Activated CD8-positive, alpha-beta memory T cell treated with anti-CD3 and anti-CD28 coated beads for 36 hours (primary cell): ENCODE measurements around the gene TRPM7. TPM values are rescaled to one million over a fixed set of nuclear protein-coding genes. Genes with fewer than 3 reads are reported as not detected.

ENCODE experiments used
- CTCF ChIA-PET: fragments of 350-600 bp; sonication (Branson Sonifier 250); formaldehyde crosslinking; loops from one replicate; lab custom pipeline; 2021; ENCODE audit warnings: antibody characterized with exemption; lab: Charles Lee
- POLR2A ChIA-PET: fragments of 350-600 bp; sonication (Branson Sonifier 250); formaldehyde crosslinking; loops from one replicate; lab custom pipeline; 2021; ENCODE audit warnings: antibody characterized with exemption; lab: Charles Lee
- total RNA-seq, 2 experiments: library from RNA; stranded (reverse); gene quantifications; one replicate each; pipeline ENCODE4 v1.2.3, GENCODE V29; 2021

The TRPM7 gene
- total RNA-seq, 2 experiments from 2014 or later: 46.3 to 48.2 TPM

DNA sequence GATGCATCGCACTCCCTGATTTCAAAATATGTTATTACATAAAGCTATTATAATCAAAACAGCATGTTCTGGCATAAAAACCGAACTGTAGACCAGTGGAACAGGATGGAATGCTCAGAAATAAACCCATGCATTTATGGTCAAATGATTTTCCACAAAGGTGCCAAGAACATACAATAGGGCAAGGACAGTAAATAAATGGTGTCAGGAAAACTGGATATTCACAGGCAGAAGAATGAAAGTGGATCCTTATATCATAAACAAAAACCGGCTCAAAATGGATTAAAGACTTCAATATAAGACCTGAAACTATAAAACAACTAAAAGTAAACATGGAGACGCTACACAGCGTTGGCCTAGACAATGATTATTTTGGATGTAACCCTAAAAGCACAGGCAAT, 162.7 kb downstream of the TRPM7 start:
- CTCF ChIA-PET: no interaction called here
- POLR2A ChIA-PET: no interaction called here

DNA sequence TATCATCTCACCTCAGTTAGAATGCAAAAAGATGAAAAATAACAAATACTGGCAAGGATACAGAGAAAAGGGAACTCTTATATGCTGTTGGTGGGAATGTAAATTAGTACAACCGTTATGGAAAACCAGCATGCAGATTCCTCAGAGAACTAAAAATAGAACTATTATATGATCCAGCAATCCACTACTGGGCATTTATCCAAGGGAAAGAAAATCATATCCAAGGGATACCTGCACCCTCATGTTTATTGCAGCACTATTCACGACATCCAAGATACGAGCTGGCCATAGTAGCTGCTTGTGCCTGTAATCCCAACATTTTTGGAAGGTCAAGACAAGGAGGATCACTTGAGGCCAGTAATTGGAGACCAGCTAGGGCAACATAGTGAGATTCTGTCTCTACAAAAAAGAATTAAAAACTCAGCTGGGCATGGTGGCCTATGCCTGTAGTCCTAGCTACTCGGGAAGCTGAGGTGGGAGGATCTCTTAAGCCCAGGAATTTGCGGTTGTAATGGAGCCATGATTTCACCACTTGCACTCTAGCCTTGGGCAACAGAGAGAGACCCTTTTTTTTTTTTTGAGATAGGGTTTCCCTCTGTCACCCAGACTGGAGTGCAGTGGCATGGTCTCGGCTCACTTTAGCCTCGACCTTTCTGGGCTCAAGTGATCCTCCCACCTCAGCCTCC, 166.7 kb downstream of the TRPM7 start:
- ChIA-PET POLR2A (no interaction called here), CTCF (interaction anchor here (1.1 kb wide), 1 partner anchor 11 kb away, joined by 3 read pairs; no protein-coding TSS in a partner anchor)

DNA sequence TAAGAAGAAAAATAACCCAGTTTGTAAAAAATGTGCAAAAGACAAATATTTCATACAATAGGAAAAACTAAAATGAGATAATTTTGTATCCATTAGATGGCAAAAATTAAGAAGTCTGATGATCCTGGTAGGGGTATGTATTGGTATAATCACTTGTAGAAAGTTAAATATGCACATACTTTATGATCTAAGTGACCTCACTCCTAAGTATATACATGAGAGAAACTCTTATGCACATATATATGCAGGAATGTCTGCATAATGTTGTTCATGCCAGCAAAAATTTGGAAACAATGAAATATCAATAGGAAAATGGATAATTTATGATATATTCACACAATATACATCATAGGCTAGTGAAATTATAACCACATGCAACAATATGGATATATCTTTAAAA, 173.6 kb downstream of the TRPM7 start:
- CTCF ChIA-PET: interaction anchor here (0.7 kb wide), 1 partner anchor 1447 kb away, joined by 5 read pairs; no protein-coding TSS in a partner anchor
- POLR2A ChIA-PET: no interaction called here

Other genes with a start within 250 kb of the TRPM7 start
- gene USP50, start 140.1 kb downstream of the TRPM7 start, total RNA-seq: under 1 TPM in 1 of 2 experiments, not detected in 1; 0.21 TPM
- gene SPPL2A, start 78.9 kb upstream of the TRPM7 start, total RNA-seq: 100 to 1,000 TPM in 1 of 2 experiments, 10 to 100 TPM in 1; 95.0 to 101 TPM
- 10 to 100 TPM; 21.2 to 21.5 TPM for gene AP4E1, start 221.9 kb upstream of the TRPM7 start, total RNA-seq